ENCODE data around the gene RACK1.

Gene RACK1

DNA sequence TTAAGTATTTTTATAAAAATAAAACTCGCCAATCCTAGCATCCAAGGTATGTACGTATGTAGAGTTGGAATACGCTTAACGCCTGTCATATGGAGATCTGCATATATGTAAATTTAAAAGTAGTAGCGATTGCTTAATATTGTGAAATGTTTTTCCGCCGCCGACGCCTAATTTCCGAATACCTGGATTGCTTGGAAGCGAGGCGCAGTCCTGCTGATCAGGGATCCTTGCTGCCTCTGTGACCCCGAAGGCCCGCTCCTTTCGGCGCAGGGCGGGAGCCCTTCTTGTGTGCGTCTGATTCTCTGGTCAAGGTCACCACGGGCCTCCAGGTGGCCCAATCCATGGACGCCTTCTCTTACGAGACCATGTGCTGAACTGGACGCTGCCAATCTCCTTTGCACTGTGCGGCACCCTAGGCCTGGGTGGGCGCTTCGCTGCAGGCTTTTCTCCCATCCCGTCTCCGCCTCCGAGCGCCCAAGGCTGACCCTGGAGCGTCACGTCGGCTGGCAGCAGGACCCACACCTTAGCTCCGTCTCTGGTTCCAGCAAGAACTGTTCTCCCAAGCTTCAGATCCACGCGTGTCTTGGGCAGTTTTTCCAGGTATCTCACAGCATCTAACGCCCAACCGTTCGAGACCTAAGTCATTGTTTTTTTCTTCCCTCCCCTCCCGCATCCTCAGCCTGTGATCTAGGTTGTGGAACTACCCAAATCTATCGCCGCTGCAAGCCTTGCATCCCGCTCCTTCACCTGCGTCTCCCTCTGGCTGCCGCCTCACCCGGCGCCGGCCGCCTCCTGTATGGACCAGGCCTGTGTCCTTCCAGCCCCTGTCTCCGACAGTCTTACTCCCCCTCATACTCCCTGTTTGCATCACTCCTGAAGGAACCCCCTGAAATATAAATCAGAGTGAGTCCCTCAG is 24.2 kb downstream of the RACK1 start:
- Histone ChIP-seq H2BK5ac (ENCODE audit: low read length) (no peak overlapping the region), H3K27me3 (ENCODE audit: control insufficient read depth in 3 of 3, insufficient read depth in 3 of 3, low read depth in 1 of 3, low read length in 3 of 3) (peaks cover 0 to 10% (median 0%) of the 10 kb centered on the region in 3 experiments), H4K91ac (ENCODE audit: low read depth, low read length, poor library complexity) (no peak overlapping the region), H3K14ac (ENCODE audit: low read length) (no peak overlapping the region), H2AK5ac (ENCODE audit: low read depth, low read length) (peak overlapping the region; percentile 45), H3K4me1 (ENCODE audit: control insufficient read depth in 2 of 2, insufficient read depth in 1 of 2, low read depth in 1 of 2, low read length in 2 of 2) (peaks cover 5 to 8% of the 10 kb centered on the region in 2 donors), H3K4me3 (ENCODE audit: low read length in 2 of 2) (no peak overlapping the region), H2AFZ (ENCODE audit: low read length) (no peak overlapping the region), H3K18ac (ENCODE audit: low read length) (no peak overlapping the region), H3K9ac (ENCODE audit: low read depth, low read length, poor library complexity) (no peak overlapping the region), H3K23ac (ENCODE audit: low read depth, low read length, poor library complexity) (peak overlapping the region; percentile 92), H3K4me2 (ENCODE audit: insufficient read depth, low read length, poor library complexity, severe bottlenecking) (no peak overlapping the region), H3K79me1 (ENCODE audit: low read depth, low read length) (peaks cover 2% of the 10 kb centered on the region), H4K8ac (ENCODE audit: low read depth, low read length) (no peak overlapping the region), H3K9me3 (replicated peaks in 1 of 2; ENCODE audit: control insufficient read depth in 2 of 2, insufficient read depth in 1 of 2, low read depth in 1 of 2, low read length in 2 of 2) (no peaks in the 10 kb centered on the region), H2BK120ac (ENCODE audit: low read depth, low read length) (no peak overlapping the region), H2BK15ac (ENCODE audit: low read length) (peak overlapping the region; percentile 55), H3K27ac (replicated peaks; ENCODE audit: low read length) (no peak overlapping the region), H3K36me3 (replicated peaks in 1 of 2; ENCODE audit: control insufficient read depth in 2 of 2, insufficient read depth in 2 of 2, low read length in 2 of 2) (peaks cover 0 to 1% of the 10 kb centered on the region in 2 donors), H3K4ac (ENCODE audit: low read length) (no peak overlapping the region), H2BK12ac (ENCODE audit: low read length) (peak overlapping the region; percentile 43)
- DNase-seq (ENCODE audit: low spot score): no peak
- no CpG with 5 or more reads among the region's 49 CpGs for WGBS, 2 donors (ENCODE audit: extremely low coverage in 2 of 2, insufficient read length in 2 of 2, insufficient replicate concordance in 1 of 2)

- H3K14ac ChIP-seq (ENCODE audit: low read length): no peak overlapping the region
- H2AFZ ChIP-seq (ENCODE audit: low read length): peak overlapping the region; percentile 62
- H3K23ac ChIP-seq (ENCODE audit: low read depth, low read length, poor library complexity): no peak overlapping the region
- no peak overlapping the region for H3K9ac ChIP-seq (ENCODE audit: low read depth, low read length, poor library complexity)
- DNase-seq (ENCODE audit: low spot score): no peak
- no peaks in the 10 kb centered on the region for H3K79me1 ChIP-seq (ENCODE audit: low read depth, low read length)
- no peaks in the 10 kb centered on the region for H3K36me3 ChIP-seq (replicated peaks in 1 of 2; ENCODE audit: control insufficient read depth in 2 of 2, insufficient read depth in 2 of 2, low read length in 2 of 2)
- H3K4me2 ChIP-seq (ENCODE audit: insufficient read depth, low read length, poor library complexity, severe bottlenecking): peak overlapping the region; percentile 37
- H2AK5ac ChIP-seq (ENCODE audit: low read depth, low read length): no peak overlapping the region
- peaks cover 0 to 10% (median under 1%) of the 10 kb centered on the region in 3 experiments for H3K27me3 ChIP-seq (ENCODE audit: control insufficient read depth in 3 of 3, insufficient read depth in 3 of 3, low read depth in 1 of 3, low read length in 3 of 3)
- H2BK12ac ChIP-seq (ENCODE audit: low read length): no peak overlapping the region
- H4K91ac ChIP-seq (ENCODE audit: low read depth, low read length, poor library complexity): no peak overlapping the region
- H3K4ac ChIP-seq (ENCODE audit: low read length): no peak overlapping the region
- no peak overlapping the region for H4K8ac ChIP-seq (ENCODE audit: low read depth, low read length)
- no peak overlapping the region for H3K27ac ChIP-seq (replicated peaks; ENCODE audit: low read length)
- H2BK15ac ChIP-seq (ENCODE audit: low read length): no peak overlapping the region
- H3K18ac ChIP-seq (ENCODE audit: low read length): no peak overlapping the region
- no CpG with 5 or more reads among the region's 10 CpGs for WGBS, 2 donors (ENCODE audit: extremely low coverage in 2 of 2, insufficient read length in 2 of 2, insufficient replicate concordance in 1 of 2)
- peak overlapping the region; percentile 46 to 73 for H3K4me3 ChIP-seq (ENCODE audit: low read length in 2 of 2)
- H3K4me1 ChIP-seq (ENCODE audit: control insufficient read depth in 2 of 2, insufficient read depth in 1 of 2, low read depth in 1 of 2, low read length in 2 of 2): peaks cover 0 to 2% of the 10 kb centered on the region in 2 donors
- no peak overlapping the region for H2BK5ac ChIP-seq (ENCODE audit: low read length)
- H3K9me3 ChIP-seq (replicated peaks in 1 of 2; ENCODE audit: control insufficient read depth in 2 of 2, insufficient read depth in 1 of 2, low read depth in 1 of 2, low read length in 2 of 2): no peaks in the 10 kb centered on the region
- no peak overlapping the region for H2BK120ac ChIP-seq (ENCODE audit: low read depth, low read length)
Measured at GRCh38 chr5:181218795-181219124, 24.9 kb downstream of the RACK1 start.

- Histone ChIP-seq H2AK5ac (ENCODE audit: low read depth, low read length) (no peak overlapping the region), H3K79me1 (ENCODE audit: low read depth, low read length) (no peaks in the 10 kb centered on the region), H4K8ac (ENCODE audit: low read depth, low read length) (no peak overlapping the region), H3K9me3 (replicated peaks in 1 of 2; ENCODE audit: control insufficient read depth in 2 of 2, insufficient read depth in 1 of 2, low read depth in 1 of 2, low read length in 2 of 2) (no peaks in the 10 kb centered on the region), H3K27me3 (ENCODE audit: control insufficient read depth in 3 of 3, insufficient read depth in 3 of 3, low read depth in 1 of 3, low read length in 3 of 3) (peaks cover 0 to 14% (median 10%) of the 10 kb centered on the region in 3 experiments), H3K4me2 (ENCODE audit: insufficient read depth, low read length, poor library complexity, severe bottlenecking) (peak overlapping the region; percentile 76), H3K27ac (replicated peaks; ENCODE audit: low read length) (no peak overlapping the region), H3K4me1 (ENCODE audit: control insufficient read depth in 2 of 2, insufficient read depth in 1 of 2, low read depth in 1 of 2, low read length in 2 of 2) (peaks cover 0 to 2% of the 10 kb centered on the region in 2 donors), H3K4ac (ENCODE audit: low read length) (no peak overlapping the region), H3K4me3 (ENCODE audit: low read length in 2 of 2) (peak overlapping the region; percentile 57 to 82), H3K9ac (ENCODE audit: low read depth, low read length, poor library complexity) (no peak overlapping the region), H4K91ac (ENCODE audit: low read depth, low read length, poor library complexity) (no peak overlapping the region), H3K18ac (ENCODE audit: low read length) (no peak overlapping the region), H2BK5ac (ENCODE audit: low read length) (no peak overlapping the region), H3K23ac (ENCODE audit: low read depth, low read length, poor library complexity) (no peak overlapping the region), H2BK120ac (ENCODE audit: low read depth, low read length) (no peak overlapping the region), H3K36me3 (replicated peaks in 1 of 2; ENCODE audit: control insufficient read depth in 2 of 2, insufficient read depth in 2 of 2, low read length in 2 of 2) (no peaks in the 10 kb centered on the region), H2BK15ac (ENCODE audit: low read length) (no peak overlapping the region), H2AFZ (ENCODE audit: low read length) (peak overlapping the region; percentile 92), H3K14ac (ENCODE audit: low read length) (no peak overlapping the region), H2BK12ac (ENCODE audit: low read length) (no peak overlapping the region)
- no peak for DNase-seq (ENCODE audit: low spot score)
- WGBS, 2 donors (ENCODE audit: extremely low coverage in 2 of 2, insufficient read length in 2 of 2, insufficient replicate concordance in 1 of 2): no CpG with 5 or more reads among the region's 13 CpGs
Measured at GRCh38 chr5:181217803-181218062, 26.0 kb downstream of the RACK1 start.

- DNase-seq (ENCODE audit: low spot score): peak; percentile 65
- Histone ChIP-seq H3K4me2 (ENCODE audit: insufficient read depth, low read length, poor library complexity, severe bottlenecking) (peak overlapping the region; percentile 76), H3K9ac (ENCODE audit: low read depth, low read length, poor library complexity) (no peak overlapping the region), H3K23ac (ENCODE audit: low read depth, low read length, poor library complexity) (no peak overlapping the region), H2AFZ (ENCODE audit: low read length) (peak overlapping the region; percentile 92), H2BK15ac (ENCODE audit: low read length) (no peak overlapping the region), H3K4me1 (ENCODE audit: control insufficient read depth in 2 of 2, insufficient read depth in 1 of 2, low read depth in 1 of 2, low read length in 2 of 2) (peaks cover 0 to 2% of the 10 kb centered on the region in 2 donors), H3K27me3 (ENCODE audit: control insufficient read depth in 3 of 3, insufficient read depth in 3 of 3, low read depth in 1 of 3, low read length in 3 of 3) (peaks cover 0 to 15% (median 15%) of the 10 kb centered on the region in 3 experiments), H3K18ac (ENCODE audit: low read length) (no peak overlapping the region), H2BK120ac (ENCODE audit: low read depth, low read length) (no peak overlapping the region), H2BK12ac (ENCODE audit: low read length) (no peak overlapping the region), H3K9me3 (replicated peaks in 1 of 2; ENCODE audit: control insufficient read depth in 2 of 2, insufficient read depth in 1 of 2, low read depth in 1 of 2, low read length in 2 of 2) (no peaks in the 10 kb centered on the region), H4K91ac (ENCODE audit: low read depth, low read length, poor library complexity) (no peak overlapping the region), H3K36me3 (replicated peaks in 1 of 2; ENCODE audit: control insufficient read depth in 2 of 2, insufficient read depth in 2 of 2, low read length in 2 of 2) (no peaks in the 10 kb centered on the region), H2BK5ac (ENCODE audit: low read length) (no peak overlapping the region), H3K4ac (ENCODE audit: low read length) (no peak overlapping the region), H3K14ac (ENCODE audit: low read length) (no peak overlapping the region), H2AK5ac (ENCODE audit: low read depth, low read length) (no peak overlapping the region), H4K8ac (ENCODE audit: low read depth, low read length) (no peak overlapping the region), H3K79me1 (ENCODE audit: low read depth, low read length) (no peaks in the 10 kb centered on the region), H3K27ac (replicated peaks; ENCODE audit: low read length) (no peak overlapping the region), H3K4me3 (ENCODE audit: low read length in 2 of 2) (peak overlapping the region; percentile 57 to 82)
- no CpG with 5 or more reads among the region's 46 CpGs for WGBS, 2 donors (ENCODE audit: extremely low coverage in 2 of 2, insufficient read length in 2 of 2, insufficient replicate concordance in 1 of 2)
Measured at GRCh38 chr5:181217111-181217802, 26.4 kb downstream of the RACK1 start.

All from neuronal stem cell (in vitro differentiated cells).